ENCODE data around the gene HINT1.
"Not testable (repeated sequence)": the region's sequence is repeated elsewhere in the genome, so short reads cannot be mapped to it uniquely, and the experiment has no call there.

HINT1 gene

DNA sequence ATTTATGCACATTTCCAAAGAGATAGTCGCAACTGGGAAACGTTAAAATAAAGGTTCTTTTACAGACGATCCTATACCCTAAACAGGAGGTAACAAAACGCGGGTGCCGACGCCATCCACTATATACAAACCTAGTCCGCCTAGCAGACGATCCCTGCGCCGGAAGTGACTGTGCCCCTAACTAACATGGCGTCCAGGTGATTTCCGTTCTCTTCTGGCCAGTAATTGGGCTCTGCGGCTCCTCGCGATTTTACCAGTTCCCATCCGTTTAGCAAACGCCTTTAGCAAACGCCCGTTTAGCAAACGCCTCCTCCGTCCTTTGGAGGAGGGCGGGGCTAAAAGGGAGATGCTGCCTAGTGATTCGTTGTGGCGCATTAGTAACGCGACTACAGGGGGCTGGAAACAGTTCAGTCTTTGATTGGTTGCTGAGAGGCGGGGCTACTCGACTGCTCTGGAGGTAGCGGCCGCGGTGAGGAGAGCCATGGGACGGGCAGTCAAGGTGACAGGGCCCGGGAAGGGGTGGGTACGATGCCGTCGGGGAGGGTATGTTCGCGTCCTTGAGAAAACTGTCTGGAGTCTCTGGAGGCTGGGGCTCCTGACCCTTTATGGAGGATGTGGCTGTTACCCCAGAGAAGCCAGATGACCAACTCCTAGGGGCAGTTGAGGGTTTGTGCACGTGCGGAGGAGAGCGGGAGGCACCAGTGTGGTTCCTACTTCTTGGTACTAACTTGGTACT, 5.7 kb upstream of the HINT1 start, which contains the start of gene LYRM7:
LYRM7 (plus strand) TSS at position 405 of the 736 bp plus-strand sequence; CDS start at position 482, 77 bp downstream.
- peak; percentile 91 for DNase-seq (ENCODE audit: low read depth)

DNA sequence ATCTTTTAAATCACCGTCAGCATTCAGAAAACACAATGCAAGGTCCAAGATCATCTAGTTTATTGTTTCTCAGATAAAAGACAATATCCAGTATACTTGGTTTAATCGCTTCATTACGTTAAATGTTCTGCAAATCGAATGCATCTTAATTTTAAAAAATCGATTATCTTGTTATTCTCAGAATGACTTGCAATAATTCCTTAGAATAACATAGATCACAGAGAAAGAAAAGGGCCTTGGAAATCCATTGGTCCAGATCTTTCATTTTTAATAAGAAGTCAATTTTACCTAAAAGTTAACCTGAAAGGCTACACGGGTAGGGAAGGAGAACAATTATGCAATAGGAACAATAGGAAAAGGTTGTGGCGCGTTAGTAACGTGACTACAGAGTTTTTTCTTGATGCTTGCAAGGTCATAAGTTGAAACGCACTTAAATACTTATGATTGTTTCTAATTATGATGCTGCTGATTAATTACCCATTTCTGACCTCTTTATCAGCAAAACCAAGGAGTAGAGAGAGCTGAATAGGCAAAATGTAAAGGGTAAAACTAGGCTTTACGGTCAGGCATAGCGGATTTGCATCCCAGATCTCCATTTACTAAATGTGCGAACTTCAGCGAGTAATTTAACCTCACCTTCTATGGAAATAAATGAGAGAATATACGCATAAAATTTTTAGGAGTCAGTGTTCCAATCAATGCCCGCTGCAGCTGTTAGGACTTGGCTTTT, 4.9 kb upstream of the HINT1 start:
- no peak for DNase-seq (ENCODE audit: low read depth)

DNA sequence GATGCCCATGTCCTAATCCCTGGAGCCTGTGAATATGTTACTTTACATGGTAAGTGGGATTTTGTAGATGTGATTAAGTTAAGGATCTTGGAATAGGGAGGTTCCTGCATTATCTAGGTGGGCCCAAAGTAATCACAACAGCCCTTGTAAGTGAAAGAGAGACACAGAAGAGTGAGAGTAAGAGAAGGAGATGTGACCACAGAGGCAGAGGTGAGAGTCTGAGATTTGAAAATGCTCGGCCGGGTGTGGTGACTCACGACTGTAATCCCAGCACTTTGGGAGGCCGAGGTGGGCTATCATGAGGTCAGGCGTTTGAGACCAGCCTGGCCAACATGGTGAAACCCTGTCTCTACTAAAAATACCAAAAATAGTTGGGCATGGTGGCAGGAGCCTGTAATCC, 2.6 kb upstream of the HINT1 start:
- no peak for DNase-seq (ENCODE audit: low read depth)

DNA sequence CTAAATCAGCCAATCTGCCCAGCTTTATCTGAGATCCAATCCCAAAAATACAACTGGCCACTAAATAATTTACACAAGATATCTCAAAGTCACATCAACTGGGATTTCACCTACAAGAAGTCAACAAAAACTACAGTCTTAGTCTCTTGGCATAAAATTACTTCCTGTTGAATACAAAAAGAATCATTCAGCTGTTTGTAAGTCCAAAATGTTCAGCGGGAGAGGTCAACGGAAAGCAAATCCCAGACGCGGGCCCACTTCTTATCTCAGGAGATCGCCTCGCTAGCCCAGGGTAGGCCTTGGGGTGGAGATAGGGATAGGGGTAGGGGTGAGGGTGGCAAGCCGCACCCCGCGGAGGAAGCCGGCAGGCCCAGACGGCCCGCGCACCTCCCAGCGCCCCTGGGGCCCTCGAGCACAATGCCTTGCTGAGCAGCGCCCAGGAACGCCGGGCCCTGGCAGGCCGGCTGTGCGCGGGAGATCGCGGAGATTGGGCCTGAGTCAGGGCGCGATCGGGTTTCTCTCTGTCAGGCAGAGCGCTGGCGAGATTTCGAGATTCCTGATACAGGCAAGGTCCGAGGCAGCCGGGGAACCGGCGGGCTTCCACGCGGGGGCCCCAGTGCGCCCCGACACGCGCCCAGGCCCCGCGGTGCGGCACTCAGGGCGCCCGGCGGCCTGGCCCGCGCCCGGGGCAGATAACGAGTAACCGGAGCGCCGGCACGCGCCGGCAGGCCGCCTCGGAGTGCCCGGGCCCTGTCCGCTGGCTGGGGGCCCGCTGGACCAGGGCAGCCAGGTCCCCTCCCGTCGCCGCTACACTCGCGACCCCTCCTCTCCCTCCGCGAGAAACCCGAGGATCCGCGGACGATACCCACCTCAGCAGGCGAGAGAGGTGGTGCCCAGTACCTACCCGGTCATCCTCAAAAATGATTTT, 601 bp downstream of the HINT1 start:
- peak; percentile 66 for DNase-seq (ENCODE audit: low read depth)

DNA sequence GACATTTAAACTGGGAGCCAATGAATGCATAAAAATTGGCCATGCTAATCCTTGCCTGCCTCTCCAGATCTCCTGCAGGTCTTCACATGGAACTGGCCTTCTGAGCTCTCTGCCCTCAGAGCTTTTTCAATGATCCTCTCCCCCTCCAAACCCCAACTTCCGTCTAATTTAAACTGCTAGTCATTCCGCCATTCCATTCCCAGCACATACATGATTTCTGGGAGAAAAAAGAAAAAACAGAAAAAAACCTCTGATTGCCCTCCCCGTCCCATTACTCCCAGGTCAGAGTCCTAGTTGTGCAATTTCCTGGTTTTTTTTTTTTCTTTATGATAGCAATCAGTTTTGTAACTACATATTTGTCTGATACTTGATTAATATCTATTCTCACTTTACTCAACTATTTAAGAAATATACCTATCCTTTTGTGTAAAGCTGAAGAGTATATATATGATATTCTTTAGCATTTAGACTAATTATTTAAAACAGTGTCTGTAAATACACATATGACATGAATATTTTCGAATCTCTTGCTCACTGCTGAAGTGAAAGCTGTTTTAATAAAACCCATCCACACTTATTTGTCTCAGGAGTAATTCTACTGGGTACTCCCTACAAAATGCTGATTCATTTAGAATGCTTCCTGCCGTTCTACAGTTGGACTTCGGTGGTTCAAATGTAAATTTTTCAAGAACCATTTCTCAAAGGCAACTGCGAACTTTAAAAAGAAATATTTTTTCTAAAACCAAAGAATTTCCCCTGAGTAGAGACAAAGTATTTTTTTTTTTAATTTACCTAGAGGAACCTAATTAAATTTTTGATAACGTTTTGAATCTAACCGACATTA, 1.6 kb downstream of the HINT1 start:
- DNase-seq (ENCODE audit: low read depth): no peak

DNA sequence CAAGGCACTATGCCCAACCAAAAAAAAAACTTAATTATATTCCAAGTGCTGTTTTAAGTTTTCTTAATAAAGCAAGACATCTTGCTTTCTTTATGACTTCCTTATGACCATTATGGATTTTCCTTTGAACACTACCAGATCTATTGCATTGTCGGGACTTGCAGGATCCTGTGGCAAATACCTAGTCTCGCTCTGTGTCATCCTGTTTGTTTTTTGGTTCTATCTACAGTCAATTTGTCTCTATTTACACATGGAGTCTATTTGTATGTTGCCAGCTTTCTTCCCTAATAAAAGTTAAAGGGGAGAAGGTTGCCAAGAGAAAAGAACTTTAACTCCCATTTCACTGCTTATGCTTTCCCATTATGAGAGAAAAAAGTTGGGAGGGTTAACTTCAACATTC, 4.9 kb downstream of the HINT1 start:
- DNase-seq (ENCODE audit: low read depth): no peak

DNA sequence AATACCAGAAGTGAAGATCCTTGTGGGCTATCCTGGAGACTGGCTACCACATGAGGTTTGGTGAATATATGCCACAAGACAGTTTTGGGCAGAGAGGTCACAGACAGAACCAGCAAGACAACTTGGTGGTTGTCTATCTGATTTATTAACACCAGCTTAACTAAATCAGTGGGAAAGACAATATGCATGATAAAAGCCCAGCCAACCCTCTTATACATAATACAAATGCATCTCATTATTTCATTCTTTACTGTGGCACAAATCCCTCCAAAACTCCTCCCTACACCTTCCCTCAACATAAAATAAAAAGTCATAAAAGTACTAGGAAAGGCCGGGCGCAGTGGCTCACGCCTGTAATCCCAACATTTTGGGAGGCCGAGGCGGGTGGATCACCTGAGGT, 8.1 kb downstream of the HINT1 start:
- no peak for DNase-seq (ENCODE audit: low read depth)

DNA sequence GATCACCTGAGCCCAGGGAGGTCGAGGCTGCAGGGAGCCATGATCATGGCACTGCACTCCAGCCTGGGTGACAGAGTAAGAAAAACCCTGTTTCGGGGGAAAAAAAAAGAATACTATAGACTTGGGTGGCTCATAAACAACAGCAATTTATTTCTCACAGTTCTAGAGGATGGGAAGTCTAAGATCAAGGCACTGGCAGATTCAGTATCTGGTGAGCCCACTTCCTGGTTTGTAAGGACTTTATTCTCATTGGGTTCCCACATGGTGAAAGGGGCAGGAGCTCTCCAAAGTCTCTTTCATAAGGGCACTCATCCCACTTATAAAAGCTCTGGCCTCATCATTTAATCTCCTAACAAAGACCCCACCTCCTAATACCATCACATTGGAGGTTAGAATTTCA, 8.7 kb downstream of the HINT1 start:
- DNase-seq (ENCODE audit: low read depth): no peak

DNA sequence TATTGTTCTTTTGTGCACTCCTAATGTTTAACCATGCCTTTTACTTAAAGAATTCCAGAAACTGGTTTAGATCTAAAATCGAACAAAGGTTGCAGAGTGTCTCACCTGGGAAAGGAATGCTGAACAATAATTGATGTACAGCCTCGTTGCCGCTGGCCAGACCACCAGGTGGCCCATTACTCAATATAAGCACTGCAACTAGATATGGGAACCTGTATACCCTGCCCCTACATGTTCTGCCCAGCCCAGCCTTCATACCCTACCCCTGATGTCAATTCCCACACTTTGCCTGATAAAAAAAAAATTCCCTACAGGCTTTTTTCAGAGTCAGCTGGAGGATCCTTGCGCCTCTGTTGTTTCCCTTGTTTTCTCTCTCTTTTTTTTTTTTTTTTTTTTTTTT, 13.8 kb downstream of the HINT1 start:
- no peak for DNase-seq (ENCODE audit: low read depth)

DNA sequence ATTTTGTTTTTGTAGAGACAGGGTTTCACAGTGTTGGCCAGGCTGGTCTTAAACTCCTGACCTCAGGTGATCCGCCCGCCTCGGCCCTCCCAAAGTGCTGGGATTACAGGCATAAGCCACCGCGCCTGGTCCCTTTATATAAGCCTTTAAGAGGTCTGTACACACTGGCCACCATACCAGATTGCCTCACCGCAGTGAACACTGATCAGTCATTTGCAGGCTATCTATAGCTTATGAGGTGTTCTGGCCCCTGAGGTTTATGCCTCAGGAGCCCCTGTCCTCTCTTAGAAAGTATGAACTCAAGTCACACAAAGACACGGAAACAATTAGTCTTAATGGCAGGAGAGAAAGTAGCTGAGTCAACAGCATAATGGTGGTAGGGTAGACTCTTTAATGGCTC, 14.6 kb downstream of the HINT1 start:
- DNase-seq (ENCODE audit: low read depth): no peak

DNA sequence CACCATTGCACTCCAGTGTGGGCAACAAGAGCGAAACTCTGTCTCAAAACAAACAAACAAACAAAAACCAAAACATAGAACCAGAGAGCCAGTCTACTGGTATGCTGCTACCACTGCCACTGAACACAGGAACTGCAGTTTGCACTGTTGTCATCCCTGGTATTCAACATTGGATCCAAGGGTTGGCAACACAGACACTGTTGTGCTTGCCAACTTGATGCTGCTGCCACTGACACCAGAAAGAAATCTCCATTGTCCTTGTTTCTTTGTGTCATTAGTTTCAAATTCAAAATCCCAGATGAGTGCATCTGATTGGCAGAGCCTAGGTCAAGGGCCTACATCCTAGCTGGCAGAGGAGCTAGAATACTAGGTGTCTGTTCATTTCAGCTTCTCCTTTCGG, 16.2 kb downstream of the HINT1 start:
- DNase-seq (ENCODE audit: low read depth): no peak

DNA sequence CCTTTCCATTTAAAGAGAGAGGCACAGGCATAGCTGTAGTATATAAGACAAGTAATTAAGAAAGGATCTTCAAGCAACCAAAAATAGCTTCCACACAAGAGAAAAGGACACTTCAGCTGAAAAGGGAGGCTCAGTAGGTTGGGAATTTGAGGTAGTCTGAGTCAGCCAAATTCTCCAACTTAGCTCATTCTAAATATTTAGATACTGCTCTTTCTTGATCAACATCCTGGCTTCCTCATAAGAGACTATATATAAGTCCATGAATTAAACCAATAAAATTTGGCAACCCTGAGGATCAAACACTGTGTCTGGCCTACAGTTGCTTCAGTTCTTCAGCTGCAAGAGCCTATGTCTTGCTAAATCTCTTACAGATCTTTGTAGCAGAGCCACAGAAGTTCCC, 17.8 kb downstream of the HINT1 start:
- DNase-seq (ENCODE audit: low read depth): no peak

DNA sequence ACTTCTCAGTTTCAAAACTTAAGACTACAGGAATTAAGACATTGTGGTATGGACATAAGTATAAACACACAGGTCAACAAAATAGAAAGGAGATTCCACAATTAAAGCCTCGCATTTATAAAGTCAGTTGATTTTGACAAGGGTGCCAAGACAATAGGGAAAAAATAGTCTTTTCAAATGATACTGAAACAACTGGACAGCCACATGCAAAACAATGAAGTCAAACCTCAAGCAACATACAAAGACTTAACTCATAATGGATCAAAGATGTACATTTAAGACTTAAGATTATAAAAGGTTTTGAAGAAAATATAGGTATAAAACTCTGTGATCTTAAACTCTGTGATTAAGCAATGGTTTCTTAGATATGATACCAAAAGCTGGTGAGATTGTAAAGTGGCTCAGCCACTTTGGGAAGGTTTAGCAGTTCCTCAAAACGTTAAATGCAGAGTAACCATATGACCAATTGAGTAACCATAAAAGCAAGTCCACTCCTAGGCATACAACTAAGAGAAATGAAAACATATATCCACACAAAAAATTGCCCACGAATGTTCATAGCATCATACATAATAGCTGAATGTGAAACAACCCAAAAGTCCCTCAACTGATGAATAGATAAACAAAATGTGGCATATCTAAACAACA, 22.0 kb downstream of the HINT1 start:
- no peak for DNase-seq (ENCODE audit: low read depth)

DNA sequence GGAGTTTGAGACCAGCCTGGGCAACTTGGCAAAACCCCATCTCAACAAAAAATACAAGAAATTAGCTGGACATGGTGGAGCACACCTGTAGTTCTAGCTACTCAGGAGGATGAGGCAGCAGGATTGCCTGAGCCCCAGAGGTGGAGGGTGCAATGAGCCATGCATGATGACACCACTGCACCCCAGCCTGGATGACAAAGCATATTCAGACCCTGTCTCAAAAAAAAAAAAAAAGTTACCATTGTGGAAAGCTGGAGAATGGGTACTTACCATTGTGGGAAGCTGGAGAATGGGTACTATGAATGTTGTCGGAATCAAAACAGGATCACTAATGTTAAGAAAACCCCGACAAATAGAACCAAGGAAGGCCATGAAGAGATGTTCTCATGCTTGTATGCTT, 25.7 kb downstream of the HINT1 start:
- DNase-seq (ENCODE audit: low read depth): no peak

DNA sequence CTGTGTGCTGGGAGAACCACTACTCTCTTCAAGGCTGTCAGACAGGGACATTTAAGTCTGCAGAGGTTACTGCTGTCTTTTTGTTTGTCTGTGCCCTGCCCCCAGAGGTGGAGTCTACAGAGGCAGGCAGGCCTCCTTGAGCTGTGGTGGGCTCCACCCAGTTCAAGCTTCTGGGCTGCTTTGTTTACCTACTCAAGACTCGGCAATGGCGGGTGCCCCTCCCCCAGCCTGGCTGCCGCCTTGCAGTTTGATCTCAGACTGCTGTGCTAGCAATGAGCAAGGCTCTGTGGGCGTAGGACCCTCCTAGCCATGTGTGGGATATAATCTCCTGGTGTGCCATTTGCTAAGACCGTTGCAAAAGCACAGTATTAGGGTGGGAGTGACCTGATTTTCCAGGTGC, 26.6 kb downstream of the HINT1 start:
- DNase-seq (ENCODE audit: low read depth): not testable (repeated sequence)

DNA sequence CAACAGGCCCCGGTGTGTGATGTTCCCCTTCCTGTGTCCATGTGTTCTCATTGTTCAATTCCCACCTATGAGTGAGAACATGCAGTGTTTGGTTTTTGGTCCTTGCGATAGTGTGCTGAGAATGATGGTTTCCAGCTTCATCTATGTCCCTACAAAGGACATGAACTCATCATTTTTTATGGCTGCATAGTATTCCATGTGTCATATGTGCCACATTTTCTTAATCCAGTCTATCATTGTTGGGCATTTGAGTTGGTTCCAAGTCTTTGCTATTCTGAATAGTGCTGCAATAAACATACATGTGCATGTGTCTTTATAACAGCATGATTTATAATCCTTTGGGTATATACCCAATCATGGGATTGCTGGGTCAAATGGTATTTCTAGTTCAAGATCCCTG, 32.0 kb downstream of the HINT1 start:
- not testable (repeated sequence) for DNase-seq (ENCODE audit: low read depth)

DNA sequence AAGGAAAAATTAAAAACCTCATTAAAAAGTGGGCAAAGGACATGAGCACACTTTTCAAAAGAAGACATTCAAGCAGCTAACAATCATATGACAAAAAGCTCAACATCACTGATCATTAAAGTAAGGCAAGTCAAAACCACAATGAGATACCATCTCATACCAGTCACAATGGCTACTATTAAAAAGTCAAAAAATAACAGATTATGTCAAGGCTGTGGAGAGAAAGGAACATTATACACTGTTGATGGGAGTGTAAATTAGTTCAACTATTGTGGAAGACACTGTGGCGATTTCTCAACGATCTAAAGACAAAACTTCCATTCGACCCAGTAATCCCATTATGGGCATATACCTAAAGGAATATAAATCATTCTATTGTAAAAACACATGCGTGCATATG, 35.8 kb downstream of the HINT1 start:
- no peak for DNase-seq (ENCODE audit: low read depth)

DNA sequence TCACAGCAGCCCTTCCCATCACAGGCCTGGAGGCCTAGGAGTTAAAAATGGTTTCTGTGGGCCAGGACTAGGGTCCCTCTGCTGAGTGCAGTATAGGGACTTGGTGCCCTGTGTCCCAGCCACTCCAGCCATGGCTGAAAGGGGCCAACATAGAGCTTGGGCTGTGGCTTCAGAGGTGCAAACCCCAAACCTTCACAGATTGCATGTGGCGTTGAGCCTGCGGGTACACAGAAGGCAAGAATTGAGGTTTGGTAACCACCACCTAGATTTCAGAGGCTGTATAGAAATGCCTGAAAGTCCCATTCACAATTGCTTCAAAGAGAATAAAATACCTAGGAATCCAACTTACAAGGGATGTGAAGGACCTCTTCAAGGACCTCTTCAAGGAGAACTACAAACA, 37.8 kb downstream of the HINT1 start:
- not testable (repeated sequence) for DNase-seq (ENCODE audit: low read depth)

DNA sequence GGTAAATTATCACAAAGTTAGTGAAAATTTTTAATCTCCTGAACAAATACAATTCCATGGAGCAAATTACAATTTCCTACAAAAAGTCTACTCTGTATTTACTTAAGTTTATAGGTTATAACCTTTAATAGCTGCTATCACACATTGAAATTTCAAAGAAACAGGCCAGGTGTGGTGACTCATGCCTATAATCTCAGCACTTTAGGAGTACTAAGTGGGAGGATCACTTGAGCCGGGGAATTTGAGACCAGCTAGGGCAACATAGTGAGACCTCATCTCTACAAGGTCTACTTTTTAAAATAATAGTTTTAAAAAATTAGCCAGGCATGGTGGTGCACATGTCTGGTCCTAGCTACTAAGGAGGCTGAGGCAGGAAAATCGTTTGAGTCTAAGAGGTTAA, 50.3 kb downstream of the HINT1 start:
- DNase-seq (ENCODE audit: low read depth): no peak

DNA sequence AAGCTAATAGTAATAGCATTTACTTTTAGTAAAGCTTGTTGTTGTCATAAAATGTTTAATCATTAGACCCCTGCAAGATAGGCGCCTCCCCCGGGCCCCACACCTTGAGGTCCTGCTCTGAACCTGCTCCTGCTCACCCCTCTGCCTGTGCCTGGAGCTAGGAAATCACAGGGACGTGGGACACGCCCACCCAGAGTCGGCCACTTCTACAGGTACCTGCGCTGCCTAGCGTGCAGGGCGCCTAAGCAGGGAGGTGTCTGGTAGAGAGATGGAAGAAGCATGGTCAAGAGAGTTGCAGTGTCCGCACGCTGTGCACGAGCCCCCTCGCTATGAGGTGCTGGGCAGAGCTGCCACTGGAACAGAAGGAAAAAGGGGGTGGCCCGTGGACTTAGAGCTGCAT, 52.6 kb downstream of the HINT1 start:
- DNase-seq (ENCODE audit: low read depth): no peak

DNA sequence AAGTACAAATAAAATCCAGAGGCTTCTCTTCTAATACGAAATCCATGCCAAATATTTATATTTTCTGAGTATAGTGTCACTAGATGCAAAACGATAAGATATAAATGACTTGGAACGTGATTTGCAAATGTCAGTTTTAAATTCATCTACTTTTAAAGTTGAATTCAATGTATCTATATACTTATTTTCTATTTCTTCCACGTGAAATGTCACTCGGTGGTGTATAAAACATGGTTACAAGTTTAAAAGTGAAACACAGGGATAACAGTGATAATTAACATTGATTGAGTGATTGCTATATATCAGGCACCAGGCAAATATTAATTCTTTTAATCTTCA, 54.8 kb downstream of the HINT1 start:
- no peak for DNase-seq (ENCODE audit: low read depth)

All from activated T-cell treated with anti-CD3 and anti-CD28 coated beads for 48 hours (primary cell).